HG02885 (cell line): ENCODE measurements around the gene MRPS23.

ENCODE experiments used
- ATAC-seq: cut with Tn5 transposase; IDR thresholded peaks from one replicate; pipeline ENCODE4 v1.9.1; 2021; ENCODE audit warnings: mild to moderate bottlenecking; ENCODE audit not compliant: unreplicated experiment, poor library complexity

Gene MRPS23

GRCh38 chr17:57866723-57867122 is 16.9 kb upstream of the MRPS23 start:
- no peak for ATAC-seq

GRCh38 chr17:57866319-57866718 is 16.5 kb upstream of the MRPS23 start:
- no peak for ATAC-seq

- no peak for ATAC-seq
Measured at GRCh38 chr17:57864273-57864672, 14.4 kb upstream of the MRPS23 start.

- ATAC-seq = no peak
Measured at GRCh38 chr17:57862694-57863667, 13.1 kb upstream of the MRPS23 start.

GRCh38 chr17:57861790-57862693 is 12.2 kb upstream of the MRPS23 start:
- no peak for ATAC-seq

- no peak for ATAC-seq
Measured at GRCh38 chr17:57861000-57861789, 11.4 kb upstream of the MRPS23 start.

- no peak for ATAC-seq
Measured at GRCh38 chr17:57860414-57860999, 10.7 kb upstream of the MRPS23 start.

- ATAC-seq = no peak
Measured at GRCh38 chr17:57859601-57860413, 10.0 kb upstream of the MRPS23 start.

- no peak for ATAC-seq
Measured at GRCh38 chr17:57858838-57859237, 9.0 kb upstream of the MRPS23 start.

- no peak for ATAC-seq
Measured at GRCh38 chr17:57856792-57857620, 7.2 kb upstream of the MRPS23 start.

GRCh38 chr17:57855391-57856035 is 5.7 kb upstream of the MRPS23 start:
- no peak for ATAC-seq

- ATAC-seq = no peak
Measured at GRCh38 chr17:57853695-57854094, 3.9 kb upstream of the MRPS23 start.

GRCh38 chr17:57852955-57853328 is 3.1 kb upstream of the MRPS23 start:
- ATAC-seq = no peak

GRCh38 chr17:57852092-57852954 is 2.5 kb upstream of the MRPS23 start:
- ATAC-seq = no peak

GRCh38 chr17:57849163-57849873 is 526 bp downstream of the MRPS23 start:
- ATAC-seq = peak; percentile 6
